ENCODE results near the gene GPSM1.

DNA sequence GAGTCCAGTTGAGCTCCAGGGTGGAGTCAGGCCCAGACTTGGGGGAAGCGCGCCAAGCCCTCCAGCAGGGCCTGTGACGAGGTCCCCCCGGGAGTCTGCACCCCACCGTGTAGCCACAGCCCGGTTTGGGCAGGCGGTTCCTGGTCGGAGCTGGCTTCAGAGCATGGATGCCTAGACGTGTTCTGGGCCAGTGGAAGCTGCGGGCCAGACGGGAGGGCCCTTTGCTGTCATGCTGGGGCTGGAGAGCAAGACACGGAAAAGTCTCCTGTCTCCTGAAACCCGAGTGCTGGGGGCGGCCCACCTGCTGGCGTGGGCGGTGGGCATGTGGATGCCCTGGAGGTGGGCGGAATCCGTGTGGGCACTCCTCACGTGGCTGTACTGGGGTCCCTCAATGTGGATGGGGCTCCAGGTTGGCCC lies 1.9 kb downstream of the GPSM1 start:
- TF ChIP-seq, protein P1, sequence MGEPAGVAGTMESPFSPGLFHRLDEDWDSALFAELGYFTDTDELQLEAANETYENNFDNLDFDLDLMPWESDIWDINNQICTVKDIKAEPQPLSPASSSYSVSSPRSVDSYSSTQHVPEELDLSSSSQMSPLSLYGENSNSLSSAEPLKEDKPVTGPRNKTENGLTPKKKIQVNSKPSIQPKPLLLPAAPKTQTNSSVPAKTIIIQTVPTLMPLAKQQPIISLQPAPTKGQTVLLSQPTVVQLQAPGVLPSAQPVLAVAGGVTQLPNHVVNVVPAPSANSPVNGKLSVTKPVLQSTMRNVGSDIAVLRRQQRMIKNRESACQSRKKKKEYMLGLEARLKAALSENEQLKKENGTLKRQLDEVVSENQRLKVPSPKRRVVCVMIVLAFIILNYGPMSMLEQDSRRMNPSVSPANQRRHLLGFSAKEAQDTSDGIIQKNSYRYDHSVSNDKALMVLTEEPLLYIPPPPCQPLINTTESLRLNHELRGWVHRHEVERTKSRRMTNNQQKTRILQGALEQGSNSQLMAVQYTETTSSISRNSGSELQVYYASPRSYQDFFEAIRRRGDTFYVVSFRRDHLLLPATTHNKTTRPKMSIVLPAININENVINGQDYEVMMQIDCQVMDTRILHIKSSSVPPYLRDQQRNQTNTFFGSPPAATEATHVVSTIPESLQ (CRISPR knock-in tag; IDR thresholded peaks at IDR 0.05): no peak
- TF ChIP-seq NR1H2 (CRISPR knock-in tag; IDR thresholded peaks at IDR 0.05) (no peak), FOXM1 (IDR thresholded peaks at IDR 0.05; ENCODE audit: low read depth) (no peak), FOXM1 (CRISPR knock-in tag; IDR thresholded peaks at IDR 0.05; ENCODE audit: low read depth) (no peak), MAFG (tag; conservative IDR thresholded peaks at IDR 0.05) (no peak), TEAD4 (IDR thresholded peaks at IDR 0.05; ENCODE audit: low read length) (no peak), TEAD4 (CRISPR knock-in tag; IDR thresholded peaks at IDR 0.05; ENCODE audit: borderline replicate concordance) (no peak), RBFOX2 (IDR thresholded peaks at IDR 0.05; ENCODE audit: low read depth, low read length) (peak; percentile 53; the same call in 1 of the 2 replicates), NFYB (IDR thresholded peaks at IDR 0.05; ENCODE audit: extremely low read depth, insufficient read length) (no peak), SIN3B (IDR thresholded peaks at IDR 0.05; ENCODE audit: low read depth) (no peak), ZNF76 (CRISPR knock-in tag; IDR thresholded peaks at IDR 0.05; ENCODE audit: borderline replicate concordance) (no peak)

Data from K562 (cell line).